Ishikawa (cell line): ENCODE measurements around the gene EIF4E3.

Experiments
- CEBPB ChIP-seq: IDR thresholded peaks from 2 replicates; pipeline ENCODE4 v1.6.1; 2012
- EP300 ChIP-seq: IDR thresholded peaks from 2 replicates; pipeline ENCODE4 v1.6.1; 2012; ENCODE audit warnings: borderline replicate concordance
- FOXM1 ChIP-seq: IDR thresholded peaks from 2 replicates; pipeline ENCODE4 v1.6.1; 2012; ENCODE audit warnings: low read depth, borderline replicate concordance
- RAD21 ChIP-seq: IDR thresholded peaks from 2 replicates; pipeline ENCODE4 v1.6.1; 2012; ENCODE audit warnings: low read depth
- REST ChIP-seq: IDR thresholded peaks from 2 replicates; pipeline ENCODE4 v1.6.1; 2012; ENCODE audit warnings: low read depth, mild to moderate bottlenecking
- TAF1 ChIP-seq: IDR thresholded peaks from 2 replicates; pipeline ENCODE4 v1.6.1; 2012; ENCODE audit warnings: low read depth, mild to moderate bottlenecking
- YY1 ChIP-seq: IDR thresholded peaks from 2 replicates; pipeline ENCODE4 v1.6.1; 2012; ENCODE audit warnings: low read depth

GRCh38 chr3:71760140-71760539, 34.9 kb upstream of the EIF4E3 start:
- TF ChIP-seq RAD21 (no peak), REST (no peak), TAF1 (no peak), EP300 (no peak), CEBPB (no peak), YY1 (no peak), FOXM1 (no peak)
